K562 (cell line): Measurements from ENCODE around the gene HNF4A. TPM values are rescaled to one million over a fixed set of nuclear protein-coding genes. Genes with fewer than 3 reads are reported as not detected.

Experiments used
- ATAC-seq: fragments of 200-7000 bp; cut with Tn5 transposase; 3 replicates; pipeline ENCODE4 v1.9.1; 2020; ENCODE audit warnings: moderate library complexity
- BruUV-seq: library from RNA; stranded (reverse); fragments of 400-500 nt; replicated peaks from 2 replicates; lab custom pipeline; 2021; lab: Mats Ljungman, UMichigan
- CTCF ChIA-PET: fragments of 300-600 bp; formaldehyde crosslinking; extraction: SDS; loops from one replicate; lab custom pipeline; 2021; ENCODE audit warnings: low intra/inter-chr PET ratio; lab: Yijun Ruan, JAX
- POLR2A ChIA-PET: fragments of 300-600, 350-650 bp; sonication (Branson Sonifier 250); formaldehyde crosslinking; extraction: SDS; loops from one replicate; lab custom pipeline; 2021; ENCODE audit warnings: antibody characterized with exemption, inconsistent platforms; lab: Yijun Ruan, JAX
- DNase-seq, 4 experiments: peaks; one replicate each; pipeline versions ENCODE4 v3.0.0 to v3.0.0-alpha.2; 2011 to 2018; ENCODE audit warnings: low spot score in 3 of 4, mixed read lengths in 3 of 4; ENCODE audit errors: extremely low read depth in 1 of 4
- FAIRE-seq: peaks from 2 replicates; lab custom pipeline; 2011; peaks lifted over from hg19 to GRCh38; lab: Jason Lieb, UNC
- H2AFZ ChIP-seq: 2 replicates; pipeline ENCODE4 v1.6.0; 2011; ENCODE audit warnings: low read depth, low read length, control low read depth, inconsistent platforms
- H3K27ac ChIP-seq: fragments of 200-600 bp; 3 replicates; pipeline ENCODE4 v1.8.0; 2011; ENCODE audit warnings: low read depth, mild to moderate bottlenecking, control low read depth, inconsistent platforms, low read length, moderate library complexity, mixed read lengths; ENCODE audit errors: extremely low read depth
- H3K27me3 ChIP-seq, 2 experiments: fragments of 300-600 bp in 1 of 2; 2 replicates in 1 of 2; 3 replicates in 1 of 2; pipeline versions ENCODE4 v1.6.0 to v1.8.0; 2011; ENCODE audit warnings: inconsistent platforms in 2 of 2, low read length in 2 of 2, mild to moderate bottlenecking in 1 of 2, mixed read lengths in 1 of 2, moderate library complexity in 1 of 2; ENCODE audit not compliant: control insufficient read depth in 2 of 2, insufficient read depth in 2 of 2
- H3K36me3 ChIP-seq: fragments of 300-600 bp; 3 replicates; pipeline ENCODE4 v1.8.0; 2011; ENCODE audit warnings: mild to moderate bottlenecking, low read length, inconsistent platforms; ENCODE audit not compliant: control insufficient read depth, insufficient read depth
- H3K4me1 ChIP-seq, 2 experiments: fragments of 200-600 bp in 1 of 2; replicated peaks in 1 of 2; 2 replicates in 1 of 2; 3 replicates in 1 of 2; pipeline versions ENCODE4 v1.5.1 to v1.8.0; 2011; ENCODE audit warnings: inconsistent platforms in 2 of 2, low read length in 2 of 2, mild to moderate bottlenecking in 1 of 2, mixed read lengths in 1 of 2, moderate library complexity in 1 of 2; ENCODE audit not compliant: control insufficient read depth in 2 of 2, insufficient read depth in 2 of 2
- H3K4me2 ChIP-seq: 2 replicates; pipeline ENCODE4 v1.6.1; 2011; ENCODE audit warnings: low read length, control low read depth, inconsistent platforms, mixed read lengths; ENCODE audit not compliant: insufficient read depth
- H3K4me3 ChIP-seq: fragments of 200-600 bp; sonication (generic), shearing (Covaris generic); 2 replicates; pipeline ENCODE4 v1.5.1; 2016; ENCODE audit warnings: control low read depth, inconsistent platforms
- H3K79me2 ChIP-seq: fragments of 200-600 bp; 3 replicates; pipeline ENCODE4 v1.8.0; 2011; ENCODE audit warnings: low read length, inconsistent platforms; ENCODE audit not compliant: control insufficient read depth, insufficient read depth
- H3K9ac ChIP-seq, 2 experiments: 2 replicates each; pipeline versions ENCODE4 v1.6.0 to v1.6.1; 2011; ENCODE audit warnings: low read depth in 2 of 2, low read length in 2 of 2, control low read depth in 1 of 2, inconsistent platforms in 1 of 2, mild to moderate bottlenecking in 1 of 2, mixed read lengths in 1 of 2; ENCODE audit not compliant: insufficient read depth in 1 of 2
- H3K9me1 ChIP-seq: one replicate; pipeline ENCODE4 v1.6.0; 2011; ENCODE audit warnings: inconsistent platforms, mild to moderate bottlenecking, low read length, moderate library complexity; ENCODE audit not compliant: control insufficient read depth, insufficient read depth
- H3K9me3 ChIP-seq: replicated peaks from 2 replicates; pipeline ENCODE4 v1.5.1; 2011; ENCODE audit warnings: low read depth, low read length, inconsistent platforms; ENCODE audit not compliant: control insufficient read depth, insufficient read depth
- H4K20me1 ChIP-seq: replicated peaks from 2 replicates; pipeline ENCODE4 v1.6.1; 2011; ENCODE audit warnings: low read length, inconsistent platforms, mixed read lengths; ENCODE audit not compliant: control insufficient read depth, insufficient read depth
- ELF1 ChIP-seq: fragments of 200-800 bp; sonication (Bioruptor generic); IDR thresholded peaks from 2 replicates; pipeline ENCODE4 v1.6.1; 2016; ENCODE audit warnings: missing genetic modification characterization, missing compliant biosample characterization
- ETV5 ChIP-seq: sonication (generic); formaldehyde crosslinking; IDR thresholded peaks from 2 replicates; pipeline ENCODE4 v1.4.0; 2020; ENCODE audit warnings: low read depth, mild to moderate bottlenecking, missing genetic modification reagents
- HMGN3 ChIP-seq: IDR thresholded peaks from 2 replicates; pipeline ENCODE4 v1.6.1; 2011; ENCODE audit warnings: borderline replicate concordance, low read depth, mild to moderate bottlenecking, mixed read lengths, low read length; ENCODE audit not compliant: insufficient read length; ENCODE audit errors: extremely low read depth
- MCM3 ChIP-seq: fragments of 450-650 bp; IDR thresholded peaks from 2 replicates; pipeline ENCODE4 v1.6.1; 2016
- MIER1 ChIP-seq: fragments of 450-650 bp; IDR thresholded peaks from 2 replicates; pipeline ENCODE4 v1.6.1; 2016; ENCODE audit warnings: antibody characterized with exemption, mild to moderate bottlenecking, low read depth
- MYBL2 ChIP-seq, 2 experiments: fragments of 450-650 bp in 1 of 2; sonication (generic) in 1 of 2; formaldehyde crosslinking in 1 of 2; IDR thresholded peaks; 2 replicates each; pipeline versions ENCODE4 v1.6.1 to v1.8.1; 2017 to 2022; ENCODE audit warnings: borderline replicate concordance in 1 of 2, inconsistent platforms in 1 of 2, low read depth in 1 of 2, mild to moderate bottlenecking in 1 of 2, missing genetic modification reagents in 1 of 2, moderate library complexity in 1 of 2
- RCOR1 ChIP-seq, 2 experiments: IDR thresholded peaks; 2 replicates each; pipeline ENCODE4 v1.6.1; 2012; ENCODE audit warnings: low read depth in 2 of 2, low read length in 2 of 2, borderline replicate concordance in 1 of 2, improper control_type of control experiment in 1 of 2
- ZKSCAN3 ChIP-seq: fragments of 250-450 bp; sonication (Bioruptor Pico); IDR thresholded peaks from 2 replicates; pipeline ENCODE4 v1.4.0; 2020
- ZNF740 ChIP-seq, 3 experiments: fragments of 200-800 bp in 1 of 3; sonication (Bioruptor generic) in 1 of 3; sonication (generic) in 1 of 3; formaldehyde crosslinking in 1 of 3; IDR thresholded peaks; 2 replicates each; pipeline versions ENCODE4 v1.6.1 to v1.8.0; 2016 to 2022; ENCODE audit warnings: mild to moderate bottlenecking in 2 of 3, missing compliant biosample characterization in 2 of 3, missing genetic modification characterization in 2 of 3, missing genetic modification reagents in 1 of 3
- ZNF830 ChIP-seq: fragments of 250-450 bp; sonication (Bioruptor Pico); IDR thresholded peaks from 2 replicates; pipeline ENCODE4 v1.5.0; 2021; ENCODE audit warnings: mild to moderate bottlenecking
- ZSCAN29 ChIP-seq: fragments of 450-650 bp; IDR thresholded peaks from 2 replicates; pipeline ENCODE4 v1.6.1; 2017
- WGBS: fragments of 100-300 bp; shearing (Covaris generic); methylation state at CpG from one replicate; pipeline ENCODE4 v1.1.6; 2016; ENCODE audit warnings: low coverage, mixed read lengths; ENCODE audit not compliant: insufficient coverage; ENCODE audit errors: missing lambda C conversion rate; 5-methylcytosine and 5-hydroxymethylcytosine counted together
- in situ Hi-C: fragments of 300-500 bp; cut with MboI; formaldehyde crosslinking; loops from 4 replicates; pipeline ENCODE4 v1.15.0; 2018; ENCODE audit warnings: inconsistent platforms, mixed read lengths
- intact Hi-C: fragments of 100-400 bp; cut with micrococcal nuclease; formaldehyde crosslinking; loops from 2 replicates; pipeline ENCODE4 v1.14.2; 2022
- polyA plus RNA-seq, 8 experiments: library from polyadenylated mRNA; depleted of rRNA in 4 of 8; stranded (reverse) in 5 of 8; unstranded in 3 of 8; fragments of >200 nt; fragmentation: Nextera tagmentation in 2 of 8; fragmentation: Illumina TruSeq in 1 of 8; extraction: Ambion mirVana in 2 of 8; extraction: Trizol in 1 of 8; gene quantifications; 2 replicates each; pipeline versions ENCODE4 v1.2.1 to v1.2.3, GENCODE V29; 2011 to 2014; ENCODE audit warnings: inconsistent platforms in 1 of 8, missing spikeins in 1 of 8
- total RNA-seq, 7 experiments: library from RNA; depleted of rRNA in 6 of 7; stranded (reverse); fragments of >200 nt in 6 of 7; fragmentation: Illumina TruSeq in 2 of 7; extraction: Trizol in 2 of 7; gene quantifications; 2 replicates each; pipeline versions ENCODE4 v1.2.1 to v1.2.3, GENCODE V29; 2011 to 2021; ENCODE audit warnings: low replicate concordance in 1 of 7

The HNF4A gene
- total and polyA plus RNA-seq, 9 of the 15 experiments (the other 6 are each of a cell fraction or from before 2014, with no cell fraction given) = 0.03 to 0.27 (median 0.08) TPM; not detected in 5

- Histone ChIP-seq H3K36me3 (no peaks in the 10 kb centered on the region), H3K27ac (no peak overlapping the region), H3K4me1 (no peaks in the 10 kb centered on the region), H2AFZ (no peak overlapping the region), H3K9ac (no peak overlapping the region), H3K9me3 (no peaks in the 10 kb centered on the region), H3K4me2 (no peak overlapping the region), H4K20me1 (no peaks in the 10 kb centered on the region)
- no TSS peak for BruUV-seq
- in situ Hi-C loops = loop anchor here (10.0 kb wide), 1 partner anchor 250 kb away; the partner anchor contains the start of gene OSER1
- intact Hi-C loops = loop anchor here (10.0 kb wide), 1 partner anchor 350 kb away; no protein-coding TSS in a partner anchor
- ATAC-seq (no peak), DNase-seq (no peak), FAIRE-seq (no peak)
- 8% methylated on average over 3 of the region's 3 CpGs for WGBS
- CTCF ChIA-PET = no interaction called here
- TF ChIP-seq ETV5 (CRISPR knock-in tag) = no peak
- TF ChIP-seq, all 486 proteins: peak for 0
- Histone ChIP-seq H3K79me2 (no peaks in the 10 kb centered on the region), H3K9me1 (no peaks in the 10 kb centered on the region), H3K4me3 (no peak overlapping the region), H3K27me3 (peaks cover 26 to 52% of the 10 kb centered on the region in 2 experiments)
- POLR2A ChIA-PET = interaction anchor here (0.5 to 1.0 kb wide), 3 partner anchors 25 to 111 kb away, joined by 3 read pairs; no protein-coding TSS in a partner anchor
These were observed 109.6 kb downstream of the HNF4A start for GRCh38 chr20:44465001-44465560.

GRCh38 chr20:44467289-44467883 lies 111.9 kb downstream of the HNF4A start:
- no TSS peak for BruUV-seq
- FAIRE-seq (no peak), DNase-seq (no peak), ATAC-seq (no peak)
- no peak overlapping the region for H3K27ac ChIP-seq
- H3K9ac ChIP-seq = no peak overlapping the region
- H3K9me3 ChIP-seq = no peaks in the 10 kb centered on the region
- no peaks in the 10 kb centered on the region for H4K20me1 ChIP-seq
- POLR2A ChIA-PET = interaction anchor here (0.6 kb wide), 1 partner anchor 50 kb away, joined by 3 read pairs; no protein-coding TSS in a partner anchor
- TF ChIP-seq MIER1 (no peak), ZNF830 (CRISPR knock-in tag) (no peak), ZKSCAN3 (no peak), RCOR1 (IDR thresholded peaks at IDR 0.05; ENCODE audit: borderline replicate concordance in 1 of 2, low read depth in 2 of 2, low read length in 2 of 2) (no peak), MCM3 (no peak), HMGN3 (no peak), MYBL2 (IDR thresholded peaks at IDR 0.05; ENCODE audit: low read depth) (no peak), MYBL2 (CRISPR knock-in tag; IDR thresholded peaks at IDR 0.05; ENCODE audit: borderline replicate concordance) (no peak), ZNF740 (CRISPR knock-in tag; IDR thresholded peaks at IDR 0.05) (no peak), ZNF740 (tag; IDR thresholded peaks at IDR 0.05) (no peak), ZSCAN29 (no peak), ELF1 (tag) (no peak)
- 3% methylated on average over 11 of the region's 12 CpGs for WGBS
- H3K4me2 ChIP-seq = no peak overlapping the region
- in situ Hi-C loops = loop anchor here (10.0 kb wide), 1 partner anchor 253 kb away; the partner anchor contains the start of gene OSER1
- no peaks in the 10 kb centered on the region for H3K36me3 ChIP-seq
- no peaks in the 10 kb centered on the region for H3K4me1 ChIP-seq
- H3K9me1 ChIP-seq = no peaks in the 10 kb centered on the region
- no peaks in the 10 kb centered on the region for H3K79me2 ChIP-seq
- no peak overlapping the region for H2AFZ ChIP-seq
- H3K4me3 ChIP-seq = no peak overlapping the region
- H3K27me3 ChIP-seq = peaks cover 29 to 47% of the 10 kb centered on the region in 2 experiments
- intact Hi-C loops = loop anchor here (10.0 kb wide), 1 partner anchor 353 kb away; no protein-coding TSS in a partner anchor
- CTCF ChIA-PET = no interaction called here
